Measurements from ENCODE around the gene ZNF277. TPM values are rescaled to one million over a fixed set of nuclear protein-coding genes. Genes with fewer than 3 reads are reported as not detected.

Gene ZNF277
- total RNA-seq, 1 experiment from 2014 or later, result 13.1 TPM

- no peak overlapping the region for H3K4me2 ChIP-seq (ENCODE audit: insufficient read depth, insufficient read length, low read length)
- H3K9ac ChIP-seq (ENCODE audit: extremely low read depth, insufficient read length, low read length), result no peak overlapping the region
- no peak overlapping the region for H3K4ac ChIP-seq (ENCODE audit: low read depth, low read length)
- no peaks in the 10 kb centered on the region for H3K4me1 Mint-ChIP-seq
- no peak overlapping the region for H2AK5ac ChIP-seq (ENCODE audit: insufficient read length, low read length)
- no peak overlapping the region for H2BK15ac ChIP-seq (ENCODE audit: low read depth, low read length)
- H3K9me3 ChIP-seq (ENCODE audit: control insufficient read depth, low read depth, low read length), result no peaks in the 10 kb centered on the region
- no peak for TF ChIP-seq CTCF (conservative IDR thresholded peaks at IDR 0.05)
- H2BK20ac ChIP-seq (ENCODE audit: low read depth, low read length, poor library complexity, severe bottlenecking), result no peak overlapping the region
- H3K27ac Mint-ChIP-seq, result no peak overlapping the region
- H3K27ac ChIP-seq (ENCODE audit: insufficient read length, low read depth, low read length), result no peak overlapping the region
- H2BK120ac ChIP-seq (ENCODE audit: low read depth, low read length, poor library complexity, severe bottlenecking), result no peak overlapping the region
- no peaks in the 10 kb centered on the region for H3K9me3 Mint-ChIP-seq
- no peaks in the 10 kb centered on the region; the same call in 1 of the 2 replicates for H3K79me2 ChIP-seq (ENCODE audit: insufficient read depth, low read length)
- H3K27me3 Mint-ChIP-seq (ENCODE audit: low read depth), result no peaks in the 10 kb centered on the region
- WGBS (ENCODE audit: extremely low coverage, insufficient read length, low lambda C conversion rate), result no CpG with 5 or more reads among the region's 2 CpGs
- no peak overlapping the region for H4K5ac ChIP-seq (ENCODE audit: insufficient read length, low read depth, low read length)
- H3K79me1 ChIP-seq (ENCODE audit: insufficient read depth, low read depth, low read length, poor library complexity, severe bottlenecking), result no peaks in the 10 kb centered on the region
- no peak overlapping the region for H2BK12ac ChIP-seq (ENCODE audit: insufficient read length, low read depth, low read length)
- H3K4me1 ChIP-seq (ENCODE audit: insufficient read depth, low read length), result no peaks in the 10 kb centered on the region; the same call in 1 of the 2 replicates
- H2BK5ac ChIP-seq (ENCODE audit: insufficient read length, low read length), result no peak overlapping the region
- H3K23me2 ChIP-seq (ENCODE audit: insufficient read length, low read depth, low read length, poor library complexity, severe bottlenecking), result no peaks in the 10 kb centered on the region
- no peak overlapping the region for H3K18ac ChIP-seq (ENCODE audit: insufficient read length, low read depth, low read length)
- no peak overlapping the region for H3K23ac ChIP-seq (ENCODE audit: insufficient read length, low read depth, low read length)
- H4K20me1 ChIP-seq (ENCODE audit: control insufficient read depth, insufficient read depth, insufficient read length), result no peaks in the 10 kb centered on the region
- DNase-seq, result no peak
- no peak overlapping the region for H4K91ac ChIP-seq (ENCODE audit: insufficient read length, low read depth, low read length)
- no peak overlapping the region for H3K14ac ChIP-seq (ENCODE audit: insufficient read depth, low read length)
- no peak overlapping the region for H3T11ph ChIP-seq (ENCODE audit: low read length)
- H3K36me3 Mint-ChIP-seq (ENCODE audit: insufficient read depth in 1 of 3, low read depth in 3 of 3), result no peaks in the 10 kb centered on the region
- H3K4me3 Mint-ChIP-seq, result no peak overlapping the region
- no peak overlapping the region for H2AFZ ChIP-seq (ENCODE audit: low read length)
- H3K27me3 ChIP-seq (ENCODE audit: insufficient read depth, low read length), result no peaks in the 10 kb centered on the region
- H3K56ac ChIP-seq (ENCODE audit: insufficient read length, low read depth, low read length), result no peak overlapping the region
- H4K8ac ChIP-seq (replicated peaks; ENCODE audit: insufficient read length, low read depth, low read length), result no peak overlapping the region
These were observed 22.0 kb upstream of the ZNF277 start for GRCh38 chr7:112184455-112184854.

Data from H9 (cell line).